B cell (primary cell): Measurements from ENCODE around the gene APBB3. TPM values are rescaled to one million over a fixed set of nuclear protein-coding genes. Genes with fewer than 3 reads are reported as not detected.

Experiments used
- ATAC-seq: fragments of 200-7000 bp; cut with Tn5 transposase; one replicate; pipeline ENCODE4 v1.10.0; 2021; ENCODE audit warnings: low read depth, mild to moderate bottlenecking, moderate number of reproducible peaks, moderate library complexity
- CTCF ChIA-PET: fragments of 350-600 bp; sonication (Branson Sonifier 250); formaldehyde crosslinking; loops from one replicate; lab custom pipeline; 2021; ENCODE audit warnings: antibody characterized with exemption, inconsistent platforms; lab: Charles Lee
- POLR2A ChIA-PET: fragments of 350-600 bp; sonication (Branson Sonifier 250); formaldehyde crosslinking; loops from one replicate; lab custom pipeline; 2021; ENCODE audit warnings: antibody characterized with exemption; lab: Charles Lee
- DNase-seq: peaks from one replicate; pipeline ENCODE4 v3.0.0; 2013
- H2AFZ ChIP-seq: 2 replicates; pipeline ENCODE4 v1.6.1; 2012; ENCODE audit warnings: mild to moderate bottlenecking, low read depth, low read length; ENCODE audit not compliant: insufficient read depth, poor library complexity, severe bottlenecking
- H3K27ac ChIP-seq, 2 donors: 1 replicate in 1 of 2; 2 replicates in 1 of 2; pipeline ENCODE4 v1.5.1; 2012 to 2013; ENCODE audit warnings: low read length in 2 of 2, mild to moderate bottlenecking in 2 of 2, moderate library complexity in 1 of 2
- H3K27me3 ChIP-seq, 4 experiments: fragments of 200-600 bp in 1 of 4; sonication (generic) in 1 of 4; replicated peaks in 1 of 4; 1 replicate in 2 of 4; 2 replicates in 2 of 4; pipeline versions ENCODE4 v1.6.1 to v1.7.0; 2013 to 2016; ENCODE audit warnings: low read length in 3 of 4, mild to moderate bottlenecking in 2 of 4, mixed read lengths in 1 of 4, moderate library complexity in 1 of 4; ENCODE audit not compliant: insufficient read depth in 4 of 4, control insufficient read depth in 3 of 4; ENCODE audit errors: control extremely low read depth in 1 of 4
- H3K36me3 ChIP-seq, 2 experiments: replicated peaks in 1 of 2; 1 replicate in 1 of 2; 2 replicates in 1 of 2; pipeline versions ENCODE4 v1.6.1 to v1.7.1; 2013; ENCODE audit warnings: low read length in 1 of 2; ENCODE audit not compliant: insufficient read depth in 2 of 2, control insufficient read depth in 1 of 2; ENCODE audit errors: control extremely low read depth in 1 of 2, extremely low read depth in 1 of 2
- H3K4me1 ChIP-seq, 2 donors: fragments of 200-600 bp in 1 of 2; sonication (generic) in 1 of 2; 1 replicate in 1 of 2; 2 replicates in 1 of 2; pipeline versions ENCODE4 v1.5.1 to v1.6.1; 2013 to 2017; ENCODE audit warnings: low read length in 2 of 2; ENCODE audit not compliant: control insufficient read depth in 2 of 2, insufficient read depth in 2 of 2
- H3K4me2 ChIP-seq: replicated peaks from 2 replicates; pipeline ENCODE3; 2012; ENCODE audit warnings: mild to moderate bottlenecking, low read depth, low read length; ENCODE audit not compliant: poor library complexity, severe bottlenecking
- H3K4me3 ChIP-seq, 5 experiments: fragments of 200-600 bp in 1 of 5; sonication (generic) in 1 of 5; 1 replicate in 3 of 5; 2 replicates in 2 of 5; pipeline versions ENCODE4 v1.5.1 to v1.7.0; 2011 to 2016; ENCODE audit warnings: low read length in 4 of 5, mild to moderate bottlenecking in 4 of 5, low read depth in 2 of 5, control low read depth in 1 of 5, moderate library complexity in 1 of 5; ENCODE audit not compliant: insufficient read depth in 1 of 5; ENCODE audit errors: control extremely low read depth in 1 of 5, extremely low read depth in 1 of 5
- H3K79me2 ChIP-seq: fragments of 200-600 bp; sonication (generic); one replicate; pipeline ENCODE4 v1.6.0; 2016; ENCODE audit warnings: low read length; ENCODE audit not compliant: control insufficient read depth, insufficient read depth
- H3K9ac ChIP-seq: fragments of 200-600 bp; sonication (generic); 2 replicates; pipeline ENCODE4 v1.6.1; 2017; ENCODE audit warnings: mild to moderate bottlenecking, low read length, moderate library complexity
- H3K9me3 ChIP-seq, 3 donors: one replicate each; pipeline versions ENCODE4 v1.6.1 to v1.7.1; 2013; ENCODE audit warnings: low read length in 2 of 3; ENCODE audit not compliant: control insufficient read depth in 2 of 3, insufficient read depth in 1 of 3; ENCODE audit errors: control extremely low read depth in 1 of 3
- H4K20me1 ChIP-seq: 2 replicates; pipeline ENCODE4 v1.6.0; 2012; ENCODE audit warnings: mild to moderate bottlenecking, low read length; ENCODE audit not compliant: insufficient read depth, control insufficient read depth, poor library complexity, severe bottlenecking
- H3K27ac Mint-ChIP-seq: one replicate; pipeline ENCODE4 v1.8.0; 2021; ENCODE audit warnings: mixed read lengths
- H3K27me3 Mint-ChIP-seq: one replicate; pipeline ENCODE4 v1.8.0; 2021; ENCODE audit warnings: mixed read lengths
- H3K4me1 Mint-ChIP-seq: one replicate; pipeline ENCODE4 v1.8.0; 2021; ENCODE audit warnings: mixed read lengths
- H3K4me3 Mint-ChIP-seq: one replicate; pipeline ENCODE4 v1.8.0; 2021; ENCODE audit warnings: mixed read lengths
- H3K9me3 Mint-ChIP-seq: one replicate; pipeline ENCODE4 v1.8.0; 2022; ENCODE audit warnings: mixed read lengths; ENCODE audit not compliant: insufficient read depth
- CTCF ChIP-seq: fragments of 200-600 bp; IDR thresholded peaks from one replicate; pipeline ENCODE4 v1.8.0; 2022; ENCODE audit warnings: antibody characterized with exemption, mild to moderate bottlenecking
- EZH2 ChIP-seq: IDR thresholded peaks from 2 replicates; pipeline ENCODE4 v1.6.1; 2012; ENCODE audit warnings: borderline replicate concordance, low read depth, mild to moderate bottlenecking, moderate library complexity, low read length; ENCODE audit not compliant: insufficient read depth, poor library complexity, severe bottlenecking
- WGBS: methylation state at CpG from one replicate; pipeline ENCODE4 v1.1.5; 2013; ENCODE audit warnings: missing lambda C conversion rate; ENCODE audit not compliant: insufficient coverage; 5-methylcytosine and 5-hydroxymethylcytosine counted together
- intact Hi-C: fragments of 100-400 bp; cut with micrococcal nuclease; formaldehyde crosslinking; loops from one replicate; pipeline ENCODE4 v1.10.0; 2022
- polyA plus RNA-seq: library from polyadenylated mRNA; depleted of rRNA; stranded (reverse); fragments of >200 nt; gene quantifications from 2 replicates; pipeline ENCODE4 v1.2.3, GENCODE V29; 2012
- total RNA-seq, 2 donors: library from RNA; stranded (reverse); fragments of 120-200 nt in 1 of 2; gene quantifications; 1 replicate in 1 of 2; 2 replicates in 1 of 2; pipeline versions ENCODE4 v1.2.3 to v1.2.4, GENCODE V29; 2013 to 2022

The APBB3 gene
- total and polyA plus RNA-seq, 2 donors (not counting 1 experiment from before 2014, with no cell fraction given), result 73.9 to 126 TPM

GRCh38 chr5:140551872-140552271, 12.5 kb downstream of the APBB3 start:
- H3K4me1 Mint-ChIP-seq, result peaks cover 65% of the 10 kb centered on the region
- Histone ChIP-seq H3K27ac (no peak overlapping the region), H2AFZ (no peak overlapping the region), H3K9me3 (no peaks in the 10 kb centered on the region), H3K4me3 (no peak overlapping the region), H3K4me1 (peaks cover 23 to 47% of the 10 kb centered on the region in 2 donors), H4K20me1 (peaks cover 4% of the 10 kb centered on the region), H3K79me2 (peaks cover 31% of the 10 kb centered on the region), H3K4me2 (no peak overlapping the region), H3K27me3 (no peaks in the 10 kb centered on the region), H3K36me3 (peaks cover 0 to 29% of the 10 kb centered on the region in 2 experiments), H3K9ac (no peak overlapping the region)
- ATAC-seq (no peak), DNase-seq (no peak)
- ChIA-PET POLR2A (no interaction called here), CTCF (no interaction called here)
- H3K9me3 Mint-ChIP-seq, result no peaks in the 10 kb centered on the region
- no peak for TF ChIP-seq CTCF
- TF ChIP-seq EZH2, result no peak
- H3K27me3 Mint-ChIP-seq, result no peaks in the 10 kb centered on the region
- peak overlapping the region; percentile 26 for H3K27ac Mint-ChIP-seq
- intact Hi-C loops, result no loop called here
- WGBS, result 83% methylated on average over 1 of the region's 4 CpGs
- H3K4me3 Mint-ChIP-seq, result no peak overlapping the region

GRCh38 chr5:140550147-140551079, 14.0 kb downstream of the APBB3 start:
- H3K4me2 ChIP-seq, result no peak overlapping the region
- H3K27me3 Mint-ChIP-seq, result no peaks in the 10 kb centered on the region
- peak overlapping the region in 1 of 2 donors; percentile 85 for H3K27ac ChIP-seq
- H3K9ac ChIP-seq, result no peak overlapping the region
- WGBS, result 99% methylated on average over 8 of the region's 11 CpGs
- no peak for TF ChIP-seq EZH2
- TF ChIP-seq CTCF, result no peak
- peaks cover 0 to 29% of the 10 kb centered on the region in 2 experiments for H3K36me3 ChIP-seq
- H3K4me3 ChIP-seq, result no peak overlapping the region
- no peak for DNase-seq
- no peak for ATAC-seq
- H3K9me3 Mint-ChIP-seq, result no peaks in the 10 kb centered on the region
- no peak overlapping the region for H2AFZ ChIP-seq
- no peaks in the 10 kb centered on the region for H3K9me3 ChIP-seq
- peaks cover 10 to 34% of the 10 kb centered on the region in 2 donors for H3K4me1 ChIP-seq
- H3K4me1 Mint-ChIP-seq, result peaks cover 52% of the 10 kb centered on the region
- H3K79me2 ChIP-seq, result peaks cover 16% of the 10 kb centered on the region
- H3K27me3 ChIP-seq, result no peaks in the 10 kb centered on the region
- H4K20me1 ChIP-seq, result peaks cover 3% of the 10 kb centered on the region
- CTCF ChIA-PET, result interaction anchor here (1.3 kb wide), 1 partner anchor 96 kb away, joined by 4 read pairs; no protein-coding TSS in a partner anchor
- H3K4me3 Mint-ChIP-seq, result peak overlapping the region; percentile 30
- H3K27ac Mint-ChIP-seq, result peak overlapping the region; percentile 70
- POLR2A ChIA-PET, result interaction anchor here (0.5 to 0.6 kb wide), 2 partner anchors 19 to 298 kb away, joined by 4 read pairs; no protein-coding TSS in a partner anchor
- intact Hi-C loops, result no loop called here
